Thyroid gland (tissue), 4 donors: ENCODE results near the gene CROT. TPM values are rescaled to one million over a fixed set of nuclear protein-coding genes. Genes with fewer than 3 reads are reported as not detected.
"Not testable (repeated sequence)": the region's sequence is repeated elsewhere in the genome, so short reads cannot be mapped to it uniquely, and the experiment has no call there.

Source experiments
- DNase-seq, 2 donors: peaks; one replicate each; pipeline ENCODE4 v3.0.0-alpha.2; 2019
- H3K27ac ChIP-seq, 3 donors: fragments of 200-600 bp; sonication (generic); 1 replicate in 2 of 3; 2 replicates in 1 of 3; pipeline ENCODE4 v1.5.1; 2016 to 2019; ENCODE audit warnings: mild to moderate bottlenecking in 1 of 3, moderate library complexity in 1 of 3
- H3K27me3 ChIP-seq: fragments of 200-600 bp; sonication (generic); one replicate; pipeline ENCODE4 v1.5.1; 2019
- H3K36me3 ChIP-seq, 2 donors: fragments of 200-600 bp; sonication (generic); one replicate each; pipeline ENCODE4 v1.5.1; 2016 to 2019
- H3K4me1 ChIP-seq, 2 donors: fragments of 200-600 bp; sonication (generic); one replicate each; pipeline ENCODE4 v1.5.1; 2017 to 2019
- H3K4me3 ChIP-seq, 3 donors: fragments of 200-600 bp; sonication (generic); replicated peaks in 1 of 3; 1 replicate in 2 of 3; 2 replicates in 1 of 3; pipeline ENCODE4 v1.5.1; 2016; ENCODE audit warnings: mild to moderate bottlenecking in 1 of 3
- H3K9me3 ChIP-seq: fragments of 200-600 bp; sonication (generic); one replicate; pipeline ENCODE4 v1.5.1; 2017
- CTCF ChIP-seq, 6 experiments: fragments of 200-600 bp in 3 of 6; fragments of 450-650 bp in 3 of 6; sonication (generic) in 3 of 6; IDR thresholded peaks; one replicate each; pipeline ENCODE4 v1.5.1; 2016 to 2019; ENCODE audit warnings: antibody characterized with exemption in 6 of 6, mild to moderate bottlenecking in 2 of 6, inconsistent platforms in 1 of 6, moderate library complexity in 1 of 6
- POLR2A ChIP-seq, 2 donors: fragments of 450-650 bp; IDR thresholded peaks; one replicate each; pipeline ENCODE4 v1.6.1; 2017; ENCODE audit warnings: antibody characterized with exemption in 2 of 2, mild to moderate bottlenecking in 2 of 2, moderate library complexity in 1 of 2
- WGBS, 2 donors: methylation state at CpG; one replicate each; pipeline ENCODE4 v1.1.5; 2017; 5-methylcytosine and 5-hydroxymethylcytosine counted together
- intact Hi-C: fragments of 100-400 bp; cut with DNase I; formaldehyde crosslinking; loops from one replicate; pipeline ENCODE4 v1.15.1; 2023
- total RNA-seq, 4 donors: library from RNA; depleted of rRNA; stranded (reverse); fragments of >200 nt; gene quantifications; one replicate each; pipeline ENCODE4 v1.2.3, GENCODE V29; 2016

CROT gene
- total RNA-seq, 4 donors from 2014 or later, result 66.8 to 101 (median 93.0) TPM

GRCh38 chr7:87316097-87316700, 29.3 kb upstream of the CROT start:
- Histone ChIP-seq H3K4me1 (no peaks in the 10 kb centered on the region), H3K36me3 (no peaks in the 10 kb centered on the region), H3K4me3 (no peak overlapping the region), H3K27ac (no peak overlapping the region), H3K9me3 (no peaks in the 10 kb centered on the region), H3K27me3 (no peaks in the 10 kb centered on the region)
- intact Hi-C loops, result no loop called here
- 84 to 89% methylated on average over 3 of the region's 3 CpGs for WGBS, 2 donors
- no peak for DNase-seq
- TF ChIP-seq POLR2A (IDR thresholded peaks at IDR 0.05), result no peak
- TF ChIP-seq CTCF (IDR thresholded peaks at IDR 0.05), result no peak

- H3K27me3 ChIP-seq, result no peaks in the 10 kb centered on the region
- 42 to 53% methylated on average over 1 of the region's 1 CpG for WGBS, 2 donors
- no peak overlapping the region for H3K27ac ChIP-seq
- intact Hi-C loops, result no loop called here
- DNase-seq, result no peak
- no peaks in the 10 kb centered on the region for H3K9me3 ChIP-seq
- H3K4me3 ChIP-seq, result no peak overlapping the region
- H3K36me3 ChIP-seq, result no peaks in the 10 kb centered on the region
- TF ChIP-seq POLR2A (IDR thresholded peaks at IDR 0.05) (no peak), CTCF (IDR thresholded peaks at IDR 0.05) (no peak)
- H3K4me1 ChIP-seq, result no peaks in the 10 kb centered on the region
Observed at GRCh38 chr7:87316846-87317552, 28.5 kb upstream of the CROT start.

- no peaks in the 10 kb centered on the region for H3K36me3 ChIP-seq
- H3K4me1 ChIP-seq, result no peaks in the 10 kb centered on the region
- H3K27ac ChIP-seq, result no peak overlapping the region
- H3K27me3 ChIP-seq, result no peaks in the 10 kb centered on the region
- no peak for DNase-seq
- intact Hi-C loops, result no loop called here
- no peaks in the 10 kb centered on the region for H3K9me3 ChIP-seq
- WGBS, 2 donors, result 96 to 97% methylated on average over 2 of the region's 2 CpGs
- no peak overlapping the region for H3K4me3 ChIP-seq
- TF ChIP-seq CTCF (IDR thresholded peaks at IDR 0.05) (no peak), POLR2A (IDR thresholded peaks at IDR 0.05) (no peak)
Observed at GRCh38 chr7:87317691-87318245, 27.7 kb upstream of the CROT start.

GRCh38 chr7:87318741-87319140, 26.7 kb upstream of the CROT start:
- WGBS, 2 donors, result 11% methylated on average over 1 of the region's 1 CpG; no CpG with 5 or more reads in 1 of the 2 donors
- no peak overlapping the region for H3K4me3 ChIP-seq
- no peak for DNase-seq
- H3K27ac ChIP-seq, result no peak overlapping the region
- no peaks in the 10 kb centered on the region for H3K9me3 ChIP-seq
- H3K27me3 ChIP-seq, result no peaks in the 10 kb centered on the region
- H3K36me3 ChIP-seq, result no peaks in the 10 kb centered on the region
- TF ChIP-seq POLR2A (IDR thresholded peaks at IDR 0.05) (no peak), CTCF (IDR thresholded peaks at IDR 0.05) (no peak)
- intact Hi-C loops, result no loop called here
- H3K4me1 ChIP-seq, result no peaks in the 10 kb centered on the region

- H3K4me1 ChIP-seq, result not testable (repeated sequence)
Observed at GRCh38 chr7:87319154-87319581, 26.3 kb upstream of the CROT start.

More at GRCh38 chr7:87319154-87319581, 26.3 kb upstream of the CROT start:
- H3K9me3 ChIP-seq, H3K27ac ChIP-seq, H3K27me3 ChIP-seq, intact Hi-C loops, DNase-seq, H3K36me3 ChIP-seq, H3K4me3 ChIP-seq: not testable (repeated sequence)
- 44 to 58% methylated on average over 7 to 8 of the region's 8 CpGs for WGBS, 2 donors
